K562 (cell line): ENCODE data around the gene YOD1. TPM values are rescaled to one million over a fixed set of nuclear protein-coding genes. Genes with fewer than 3 reads are reported as not detected.

Experiments used
- BCL6 ChIP-seq: fragments of 250-450 bp; sonication (Bioruptor Pico); IDR thresholded peaks from 2 replicates; pipeline ENCODE4 v1.4.0; 2020
- BDP1 ChIP-seq: IDR thresholded peaks from 3 replicates; pipeline ENCODE4 v1.6.1; 2011; ENCODE audit not compliant: insufficient read length, insufficient read depth
- CBFA2T2 ChIP-seq: fragments of 450-650 bp; conservative IDR thresholded peaks from 2 replicates; pipeline ENCODE4 v1.6.1; 2017; ENCODE audit warnings: mild to moderate bottlenecking
- EP300 ChIP-seq: IDR thresholded peaks from 2 replicates; pipeline ENCODE4 v1.6.1; 2012; ENCODE audit warnings: low read length, improper control_type of control experiment
- ESRRA ChIP-seq: fragments of 450-650 bp; IDR thresholded peaks from 2 replicates; pipeline ENCODE4 v1.6.1; 2014; ENCODE audit warnings: low read depth, mild to moderate bottlenecking, moderate library complexity, borderline replicate concordance
- L3MBTL2 ChIP-seq: fragments of 450-650 bp; IDR thresholded peaks from 2 replicates; pipeline ENCODE4 v1.6.1; 2016; ENCODE audit warnings: mild to moderate bottlenecking, moderate library complexity
- NCOA6 ChIP-seq: fragments of 450-650 bp; IDR thresholded peaks from 2 replicates; pipeline ENCODE4 v1.6.1; 2017; ENCODE audit warnings: mild to moderate bottlenecking
- NR2C1 ChIP-seq, 2 experiments: fragments of 450-650 bp; IDR thresholded peaks; 2 replicates each; pipeline ENCODE4 v1.6.1; 2017; ENCODE audit warnings: mild to moderate bottlenecking in 2 of 2, antibody characterized with exemption in 1 of 2, inconsistent platforms in 1 of 2, missing compliant biosample characterization in 1 of 2, missing genetic modification characterization in 1 of 2
- PHF20 ChIP-seq: fragments of 450-650 bp; IDR thresholded peaks from 2 replicates; pipeline ENCODE4 v1.6.1; 2018; ENCODE audit not compliant: partially characterized antibody
- PRMT5 ChIP-seq: sonication (generic); formaldehyde crosslinking; IDR thresholded peaks from 2 replicates; pipeline ENCODE4 v1.5.0; 2020; ENCODE audit warnings: missing genetic modification reagents
- RBM25 ChIP-seq: fragments of 200-400 bp; formaldehyde crosslinking; IDR thresholded peaks from 2 replicates; pipeline ENCODE4 v1.6.1; 2018; ENCODE audit warnings: low read length, low read depth, moderate library complexity; ENCODE audit not compliant: severe bottlenecking
- SAP30 ChIP-seq: fragments of 200-600 bp; sonication (generic); IDR thresholded peaks from 2 replicates; pipeline ENCODE4 v1.6.1; 2012; ENCODE audit warnings: borderline replicate concordance, low read depth, mild to moderate bottlenecking, moderate library complexity, low read length, control low read depth, inconsistent platforms; ENCODE audit not compliant: insufficient read depth, poor library complexity, severe bottlenecking
- TBP ChIP-seq: optimal IDR thresholded peaks from 2 replicates; pipeline ENCODE3; 2011; ENCODE audit warnings: low read depth, low read length, improper control_type of control experiment
- TGIF2 ChIP-seq: sonication (generic); formaldehyde crosslinking; IDR thresholded peaks from 2 replicates; pipeline ENCODE4 v1.8.1; 2022; ENCODE audit warnings: mild to moderate bottlenecking, missing genetic modification reagents, moderate library complexity
- ZNF239 ChIP-seq: fragments of 250-450 bp; sonication (Bioruptor Pico); IDR thresholded peaks from 2 replicates; pipeline ENCODE4 v1.4.0; 2020; ENCODE audit warnings: mild to moderate bottlenecking
- ZNF253 ChIP-seq: fragments of 250-450 bp; sonication (Bioruptor Pico); conservative IDR thresholded peaks from 2 replicates; pipeline ENCODE4 v1.6.1; 2021; ENCODE audit warnings: mild to moderate bottlenecking
- ZNF639 ChIP-seq, 2 experiments: fragments of 200-800 bp in 1 of 2; sonication (Bioruptor generic) in 1 of 2; sonication (generic) in 1 of 2; formaldehyde crosslinking in 1 of 2; IDR thresholded peaks in 1 of 2; conservative IDR thresholded peaks in 1 of 2; 2 replicates each; pipeline versions ENCODE4 v1.5.0 to v1.6.1; 2016 to 2020; ENCODE audit warnings: missing compliant biosample characterization in 1 of 2, missing genetic modification characterization in 1 of 2, missing genetic modification reagents in 1 of 2
- ZNF717 ChIP-seq: fragments of 250-450 bp; sonication (Bioruptor Pico); IDR thresholded peaks from 2 replicates; pipeline ENCODE4 v1.5.0; 2021
- polyA plus RNA-seq, 8 experiments: library from polyadenylated mRNA; depleted of rRNA in 4 of 8; stranded (reverse) in 5 of 8; unstranded in 3 of 8; fragments of >200 nt; fragmentation: Nextera tagmentation in 2 of 8; fragmentation: Illumina TruSeq in 1 of 8; extraction: Ambion mirVana in 2 of 8; extraction: Trizol in 1 of 8; gene quantifications; 2 replicates each; pipeline versions ENCODE4 v1.2.1 to v1.2.3, GENCODE V29; 2011 to 2014; ENCODE audit warnings: inconsistent platforms in 1 of 8, missing spikeins in 1 of 8
- total RNA-seq, 7 experiments: library from RNA; depleted of rRNA in 6 of 7; stranded (reverse); fragments of >200 nt in 6 of 7; fragmentation: Illumina TruSeq in 2 of 7; extraction: Trizol in 2 of 7; gene quantifications; 2 replicates each; pipeline versions ENCODE4 v1.2.1 to v1.2.3, GENCODE V29; 2011 to 2021; ENCODE audit warnings: low replicate concordance in 1 of 7

YOD1 gene
- total and polyA plus RNA-seq, 9 of the 15 experiments (the other 6 are each of a cell fraction or from before 2014, with no cell fraction given): 18.2 to 78.1 (median 46.9) TPM

GRCh38 chr1:207036865-207037264 is 14.1 kb downstream of the YOD1 start (continued):
- no peak for TF ChIP-seq BDP1
- TF ChIP-seq EP300: peak; percentile 6; the same call in 1 of the 2 replicates
- peak; percentile 24; the same call in 1 of the 2 replicates for TF ChIP-seq CBFA2T2
- TF ChIP-seq TBP: no peak
- no peak for TF ChIP-seq NR2C1 (IDR thresholded peaks at IDR 0.05)
- no peak for TF ChIP-seq NR2C1 (tag; IDR thresholded peaks at IDR 0.05)
- 0 out of 2 replicates have a peak, but pooled peaks have one; percentile 11 for TF ChIP-seq ESRRA
- no peak for TF ChIP-seq PHF20
- no peak for TF ChIP-seq RBM25
- TF ChIP-seq SAP30: no peak
- no peak for TF ChIP-seq L3MBTL2
- TF ChIP-seq TGIF2: no peak
- no peak for TF ChIP-seq ZNF253
- TF ChIP-seq ZNF639 (CRISPR knock-in tag; conservative IDR thresholded peaks at IDR 0.05 in 1 of 2, IDR thresholded peaks at IDR 0.05 in 1 of 2): no peak
- TF ChIP-seq BCL6 (CRISPR knock-in tag): no peak
- no peak for TF ChIP-seq NCOA6
- TF ChIP-seq PRMT5 (CRISPR knock-in tag): no peak
- no peak for TF ChIP-seq ZNF239 (CRISPR knock-in tag)
- TF ChIP-seq ZNF717 (CRISPR knock-in tag): no peak
